Erythroblast (primary cell): ENCODE data around the gene MARK1.

Source experiments
- DNase-seq, 2 experiments: peaks; one replicate each; lab custom pipeline; 2025; lab: John Stamatoyannopoulos, UW
- GATA1 ChIP-seq: IDR thresholded peaks from 2 replicates; pipeline ENCODE4 v1.6.1; 2011; ENCODE audit warnings: low read depth, mild to moderate bottlenecking, control low read depth, low read length, moderate library complexity
- POLR2A ChIP-seq: IDR thresholded peaks from 2 replicates; pipeline ENCODE4 v1.6.1; 2011; ENCODE audit warnings: mild to moderate bottlenecking, low read length

MARK1 gene

DNA sequence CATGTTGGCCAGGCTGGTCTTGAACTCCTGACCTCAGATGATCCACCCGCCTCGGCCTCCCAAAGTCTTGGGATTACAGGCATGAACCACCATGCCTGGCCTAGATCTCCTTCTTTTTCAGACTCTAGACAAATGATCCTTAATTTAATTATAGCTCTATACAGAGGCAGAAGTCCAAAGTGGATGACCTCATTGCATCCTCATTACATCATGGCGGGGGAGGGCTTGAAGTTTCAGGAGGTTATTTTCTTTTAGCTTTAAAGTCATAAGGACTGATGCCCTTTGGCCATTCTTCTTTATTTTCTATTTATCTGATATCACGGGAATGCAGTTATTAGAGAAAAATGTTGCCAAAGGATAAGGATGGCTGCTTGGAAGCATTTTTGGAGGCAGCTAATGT lies 14.1 kb upstream of the MARK1 start:
- no peak for TF ChIP-seq POLR2A
- no peak for TF ChIP-seq GATA1

DNA sequence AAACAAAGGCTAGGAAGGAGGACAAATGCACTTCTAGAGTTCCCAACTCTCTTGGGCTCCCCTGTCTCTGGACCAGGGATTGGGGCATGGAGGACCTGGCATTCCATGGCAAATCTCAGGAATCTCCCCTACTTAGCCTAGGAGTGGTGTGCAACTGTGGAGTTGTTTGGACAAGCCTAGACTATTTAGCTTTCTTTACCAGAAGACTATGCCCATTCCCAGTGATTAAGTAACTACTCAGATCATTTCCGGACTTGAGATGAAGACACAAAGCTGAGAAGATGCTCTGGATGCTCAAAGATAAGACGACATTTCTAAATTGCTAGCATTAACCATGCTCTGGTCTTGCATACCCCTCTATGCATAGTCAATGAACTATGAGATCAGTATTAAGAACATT lies 13.7 kb upstream of the MARK1 start:
- no peak for DNase-seq

More for the DNA sequence above, 14.1 kb upstream of the MARK1 start:
- peak in 1 of 2 experiments; percentile 3 for DNase-seq

DNA sequence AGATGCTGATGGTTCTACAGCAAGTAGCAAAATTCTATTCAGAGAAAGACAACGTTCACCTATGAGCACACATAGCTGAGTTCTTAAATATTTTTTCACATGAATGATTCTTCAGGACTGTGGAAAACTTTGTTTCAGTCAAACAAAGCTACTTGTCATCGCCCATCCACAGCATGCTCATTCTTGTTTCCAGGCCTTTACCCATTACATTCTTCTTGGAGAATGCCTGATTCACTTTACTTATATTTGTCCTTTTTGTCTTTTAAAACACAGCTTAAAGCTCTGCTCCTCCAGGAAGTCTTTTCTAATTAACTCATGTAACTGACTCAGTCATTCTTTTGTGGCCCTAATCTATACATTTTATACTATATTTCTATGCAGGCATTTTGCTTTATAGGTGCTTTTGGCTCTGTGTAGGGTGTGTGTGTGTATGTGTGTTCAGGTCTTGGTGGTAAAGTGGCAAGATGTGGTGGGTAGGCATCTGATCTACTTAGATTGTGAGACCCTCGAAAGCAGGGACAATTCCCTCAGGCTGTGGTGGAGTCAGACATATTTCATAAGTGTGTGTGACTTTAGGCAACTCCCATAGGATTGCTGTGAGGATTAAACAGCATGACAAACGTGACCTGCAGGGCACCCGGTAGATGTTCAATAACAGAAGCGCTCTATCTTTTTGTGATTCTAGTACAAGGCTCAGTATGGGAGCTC lies 11.8 kb upstream of the MARK1 start:
- DNase-seq: no peak
- TF ChIP-seq GATA1 (no peak), POLR2A (no peak)

More for the DNA sequence above, 13.7 kb upstream of the MARK1 start:
- TF ChIP-seq POLR2A: no peak
- TF ChIP-seq GATA1: no peak

DNA sequence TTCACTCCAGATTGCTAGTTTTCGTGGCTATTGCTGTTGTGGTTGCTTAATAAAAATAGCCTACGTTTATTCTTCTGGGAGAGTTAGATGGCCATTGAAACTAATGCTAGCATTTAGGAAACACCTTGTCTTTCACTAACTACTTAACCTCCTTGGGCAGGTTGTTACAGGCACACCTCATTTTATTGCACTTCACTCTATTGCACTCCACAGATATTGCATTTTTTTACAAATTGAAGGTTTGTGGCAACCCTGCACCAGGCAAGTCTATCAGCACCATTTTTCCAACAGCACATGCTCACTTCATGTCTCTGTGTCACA lies 11.3 kb upstream of the MARK1 start:
- TF ChIP-seq GATA1 (no peak), POLR2A (no peak)
- DNase-seq: no peak

DNA sequence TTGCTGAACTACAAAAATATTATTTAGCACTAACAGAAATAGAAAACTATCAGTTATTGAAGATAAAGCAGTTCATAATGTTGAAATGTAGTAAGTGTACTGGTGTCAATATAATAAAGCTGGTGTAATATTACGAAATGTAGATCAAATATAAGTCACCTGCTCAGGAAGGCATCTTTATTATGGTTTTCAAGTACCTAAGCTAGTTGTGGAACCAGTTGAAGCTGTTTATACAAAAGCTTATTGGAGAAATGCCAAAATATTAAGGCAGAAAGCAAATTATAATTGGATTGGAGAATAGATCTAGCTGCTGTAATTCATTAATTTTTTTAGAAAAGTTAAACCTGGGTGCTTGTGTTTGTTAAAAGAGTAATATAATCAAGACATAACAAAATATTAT lies 6.2 kb upstream of the MARK1 start:
- no peak for DNase-seq
- no peak for TF ChIP-seq GATA1
- no peak for TF ChIP-seq POLR2A

DNA sequence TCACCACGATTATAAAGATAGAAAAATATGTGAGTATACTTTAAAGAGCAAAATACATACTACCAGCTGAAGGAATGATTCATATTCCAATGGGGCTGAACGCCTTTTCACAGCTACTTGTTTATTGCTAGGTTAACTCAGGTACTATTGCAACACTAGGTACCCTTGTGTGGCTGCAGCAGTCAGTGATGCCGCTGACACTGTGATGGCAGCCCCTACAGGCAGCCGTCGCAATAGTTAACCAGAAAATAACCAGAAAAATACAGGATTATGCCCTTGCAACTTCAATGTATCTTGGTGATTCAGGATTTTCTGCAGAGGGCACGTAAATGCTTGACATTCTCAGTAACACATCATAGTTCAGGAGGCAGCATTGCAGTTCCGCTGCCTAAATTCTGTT lies 1.6 kb upstream of the MARK1 start:
- DNase-seq: no peak
- TF ChIP-seq POLR2A (no peak), GATA1 (no peak)

- no peak for TF ChIP-seq GATA1
- TF ChIP-seq POLR2A: no peak
Observed at GRCh38 chr1:220527279-220527907, 543 bp upstream of the MARK1 start.

DNA sequence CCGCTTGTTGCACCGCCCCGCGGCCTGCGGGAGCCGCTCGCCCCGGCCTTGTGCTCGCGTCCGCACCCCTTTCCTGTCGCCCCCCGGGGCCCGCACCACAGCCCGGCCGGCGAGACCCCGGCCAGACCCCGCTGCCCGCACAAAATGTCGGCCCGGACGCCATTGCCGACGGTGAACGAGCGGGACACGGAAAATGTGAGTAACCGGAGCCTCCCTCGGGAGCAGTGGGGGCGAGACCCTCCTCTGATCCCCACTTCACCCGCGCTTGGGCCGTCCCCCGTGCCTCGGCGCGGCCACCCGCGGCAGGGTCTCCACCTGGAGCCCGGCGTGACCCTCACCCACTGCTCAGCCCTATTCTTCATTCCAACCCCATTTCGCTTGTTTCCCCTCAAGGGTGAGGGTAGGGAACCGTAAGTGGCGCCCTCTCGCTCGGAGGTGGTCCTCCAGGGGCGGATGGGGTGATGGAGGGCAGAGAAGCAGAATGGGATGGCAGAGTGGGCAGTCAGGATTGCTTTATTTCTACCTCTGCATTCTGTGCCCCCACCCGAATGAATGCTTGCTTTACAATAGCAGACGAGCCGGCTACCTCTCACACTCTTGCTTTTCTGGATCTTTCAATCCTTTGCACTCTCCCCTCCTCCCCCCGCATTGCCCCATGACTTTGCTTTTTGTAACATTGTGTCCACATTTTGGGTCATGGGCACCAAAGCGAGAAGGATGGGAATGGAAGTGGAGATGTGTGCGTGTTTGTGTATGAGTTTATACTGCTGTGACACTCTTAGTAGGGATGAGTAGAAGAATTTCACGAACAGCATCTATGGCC lies 954 bp downstream of the MARK1 start:
- no peak for DNase-seq
- TF ChIP-seq GATA1 (no peak), POLR2A (no peak)

More at GRCh38 chr1:220527279-220527907, 543 bp upstream of the MARK1 start:
- DNase-seq: no peak

DNA sequence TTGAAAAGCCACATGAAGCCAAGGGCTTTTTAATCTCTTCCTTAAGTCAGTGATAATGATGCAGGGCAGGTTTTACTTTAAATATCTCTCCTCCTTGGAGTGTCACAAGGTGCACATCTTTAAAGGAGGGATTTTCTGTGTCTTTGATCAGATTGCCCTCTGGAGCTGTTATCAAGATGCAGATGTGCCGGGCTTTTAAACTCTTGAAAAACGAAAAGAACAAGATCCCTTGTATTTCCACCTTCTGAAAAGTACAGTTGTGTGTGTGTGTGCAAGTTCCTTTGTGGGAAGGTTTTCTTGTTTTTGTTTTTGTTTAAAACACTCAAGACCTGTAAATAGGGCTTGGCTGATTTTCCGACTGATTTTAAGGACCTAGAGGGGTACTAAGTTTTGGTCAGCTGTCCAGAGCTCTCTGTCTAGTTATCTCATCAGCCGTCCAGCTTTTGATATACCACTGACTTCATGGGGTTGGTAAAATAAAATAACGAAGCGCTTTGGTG lies 1.6 kb downstream of the MARK1 start:
- DNase-seq: no peak
- TF ChIP-seq GATA1: no peak
- no peak for TF ChIP-seq POLR2A

GRCh38 chr1:220533504-220534109 lies 5.7 kb downstream of the MARK1 start:
- TF ChIP-seq GATA1 (no peak), POLR2A (no peak)
- DNase-seq: no peak

GRCh38 chr1:220544901-220545303 lies 17.0 kb downstream of the MARK1 start:
- DNase-seq: peak in 1 of 2 experiments; percentile 4
- TF ChIP-seq POLR2A (no peak), GATA1 (no peak)

GRCh38 chr1:220550811-220551399 lies 23.0 kb downstream of the MARK1 start:
- DNase-seq: no peak
- TF ChIP-seq GATA1 (no peak), POLR2A (no peak)

DNA sequence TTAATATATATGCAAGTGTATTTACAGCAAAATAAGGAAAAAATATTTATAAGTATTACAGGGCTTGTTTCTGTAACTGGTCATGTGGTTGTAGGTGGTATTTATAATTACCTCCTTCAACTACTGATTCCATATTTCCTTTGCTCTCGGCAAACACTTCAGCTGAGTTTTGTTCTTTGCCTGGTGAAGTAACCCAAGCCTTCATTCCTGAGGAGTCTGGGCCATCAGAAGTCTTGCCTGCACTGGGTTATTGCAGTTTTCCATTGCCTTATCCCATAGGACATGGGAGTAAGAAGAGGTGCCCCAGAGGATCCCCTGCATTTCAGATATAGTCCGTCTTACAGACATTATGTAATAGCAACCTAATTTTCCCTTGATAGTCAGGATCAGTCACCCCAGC lies 23.8 kb downstream of the MARK1 start:
- no peak for TF ChIP-seq POLR2A
- TF ChIP-seq GATA1: no peak

More for the DNA sequence above, 23.8 kb downstream of the MARK1 start:
- DNase-seq: no peak
